Measurements from ENCODE around the gene TDRD10.

The TDRD10 gene

DNA sequence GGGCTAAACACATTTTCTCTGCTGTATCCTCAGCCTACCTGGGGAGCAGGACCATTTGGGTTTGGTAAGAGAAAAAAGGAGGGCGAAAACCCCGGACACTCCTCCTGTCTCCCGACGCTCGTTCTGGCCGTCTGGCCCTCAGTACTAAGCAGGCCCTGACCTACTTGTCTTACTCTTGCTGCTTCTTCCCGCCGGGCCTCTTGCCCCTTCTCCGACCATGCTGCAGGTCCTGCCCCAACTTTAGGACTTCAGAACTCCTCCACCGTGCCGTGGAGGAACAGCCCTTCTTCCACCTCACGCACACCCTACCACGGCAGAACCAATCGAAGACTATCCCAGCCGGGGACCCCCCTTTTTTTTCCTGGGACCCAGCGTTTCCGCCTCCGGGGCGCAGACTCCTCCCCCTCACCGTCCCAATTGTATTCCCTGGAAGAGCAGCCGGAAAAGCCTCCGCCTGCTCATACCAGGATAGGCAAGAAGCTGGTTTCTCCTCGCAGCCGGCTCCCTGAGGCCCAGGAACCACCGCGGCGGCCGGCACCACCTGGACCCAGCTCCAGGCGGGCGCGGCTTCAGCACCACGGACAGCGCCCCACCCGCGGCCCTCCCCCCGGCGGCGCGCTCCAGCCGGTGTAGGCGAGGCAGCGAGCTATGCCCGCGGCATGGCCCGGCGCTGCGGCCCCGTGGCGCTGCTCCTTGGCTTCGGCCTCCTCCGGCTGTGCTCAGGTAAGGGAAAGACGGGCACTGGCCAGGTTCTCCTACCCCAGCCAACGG is 65.6 kb downstream of the TDRD10 start, which contains the start of gene CHRNB2:
TSS of gene CHRNB2 (plus strand) at position 393 of the 771 bp plus-strand sequence. CDS start at position 660, 267 bp downstream.
- TF ChIP-seq GATA2 (IDR thresholded peaks at IDR 0.05; ENCODE audit: low read depth, low read length) (no peak), GATA3 (IDR thresholded peaks at IDR 0.05; ENCODE audit: low read depth, low read length) (no peak)

DNA sequence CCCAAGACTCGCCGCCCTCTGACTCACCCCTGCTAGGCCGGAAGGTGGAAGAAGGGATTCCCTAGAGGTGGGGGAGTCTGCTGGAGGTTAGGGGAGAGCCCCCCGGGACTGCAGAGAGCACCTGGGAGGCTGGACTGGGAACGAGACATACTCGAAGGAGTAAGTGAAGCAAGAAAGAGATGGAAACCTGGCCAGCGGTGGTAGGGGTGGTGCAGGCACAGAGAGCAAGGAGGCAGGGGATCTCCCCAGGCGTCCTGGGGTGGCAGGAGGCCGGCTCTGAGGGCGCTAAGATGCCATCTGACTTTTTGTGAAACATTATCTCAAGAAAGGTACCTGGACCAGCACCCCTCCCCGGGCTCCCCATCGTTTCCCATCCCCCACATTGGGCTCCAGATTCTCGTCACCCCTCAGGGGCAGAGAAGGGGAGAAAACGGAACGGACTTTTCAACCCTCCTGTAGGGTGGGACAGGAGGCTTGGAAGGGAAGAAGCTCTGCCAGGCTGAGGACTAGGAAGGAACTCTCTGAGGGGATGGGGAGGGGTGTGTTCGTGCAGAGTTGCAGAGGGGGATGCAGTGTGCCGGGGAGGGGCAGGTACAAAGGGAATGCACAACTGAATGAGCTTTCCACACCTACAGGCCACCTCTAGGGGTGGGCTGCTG is 66.3 kb downstream of the TDRD10 start:
- TF ChIP-seq GATA2 (IDR thresholded peaks at IDR 0.05; ENCODE audit: low read depth, low read length) (no peak), GATA3 (IDR thresholded peaks at IDR 0.05; ENCODE audit: low read depth, low read length) (no peak)

GRCh38 chr1:154571244-154571963 is 69.4 kb downstream of the TDRD10 start:
- TF ChIP-seq GATA3 (IDR thresholded peaks at IDR 0.05; ENCODE audit: low read depth, low read length), result no peak
- TF ChIP-seq GATA2 (IDR thresholded peaks at IDR 0.05; ENCODE audit: low read depth, low read length), result no peak

DNA sequence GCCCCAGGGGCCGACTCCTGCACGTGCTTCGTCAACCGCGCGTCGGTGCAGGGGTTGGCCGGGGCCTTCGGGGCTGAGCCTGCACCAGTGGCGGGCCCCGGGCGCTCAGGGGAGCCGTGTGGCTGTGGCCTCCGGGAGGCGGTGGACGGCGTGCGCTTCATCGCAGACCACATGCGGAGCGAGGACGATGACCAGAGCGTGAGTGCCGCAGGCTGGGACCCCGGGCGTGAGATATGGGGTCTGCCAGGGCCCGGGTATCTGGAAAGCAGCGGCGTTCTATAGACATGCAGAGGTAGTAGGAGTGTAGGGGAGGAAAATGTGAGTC is 69.9 kb downstream of the TDRD10 start:
- TF ChIP-seq GATA3 (IDR thresholded peaks at IDR 0.05; ENCODE audit: low read depth, low read length) (no peak), GATA2 (IDR thresholded peaks at IDR 0.05; ENCODE audit: low read depth, low read length) (no peak)

DNA sequence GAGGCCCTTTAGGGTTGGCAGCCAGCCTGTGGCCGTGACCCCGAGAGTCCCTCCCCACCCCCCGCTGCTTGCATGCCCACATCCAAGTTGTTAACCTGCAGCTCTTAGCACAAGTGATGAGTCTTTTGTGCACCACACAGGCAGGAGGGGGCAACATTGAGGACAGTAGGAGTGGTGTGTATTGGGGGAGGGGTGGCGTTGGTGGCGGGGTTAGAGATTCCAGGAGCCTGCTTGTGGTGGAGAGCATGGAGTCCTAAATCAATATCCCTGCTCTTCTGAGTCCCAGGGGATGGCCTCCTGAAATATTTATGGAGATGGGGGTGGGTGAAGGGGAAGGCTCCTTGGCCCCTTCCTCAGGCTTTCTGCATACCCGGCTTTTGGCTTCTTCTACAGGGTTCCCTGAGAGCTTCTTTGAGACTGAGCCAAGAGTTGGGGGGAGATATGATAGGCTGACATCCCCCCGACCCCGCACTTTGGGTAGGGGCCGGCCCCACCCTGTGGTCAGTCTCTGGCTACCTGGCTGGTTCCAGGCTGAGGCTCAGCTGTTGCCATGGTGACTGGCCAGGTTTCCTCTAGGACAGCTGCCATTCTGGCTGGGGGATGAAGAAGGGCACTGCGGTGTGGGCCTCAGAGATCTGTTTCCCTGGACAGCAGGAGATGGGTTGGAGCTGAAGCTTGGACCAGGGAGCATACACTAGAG is 70.6 kb downstream of the TDRD10 start:
- TF ChIP-seq GATA3 (IDR thresholded peaks at IDR 0.05; ENCODE audit: low read depth, low read length), result no peak
- TF ChIP-seq GATA2 (IDR thresholded peaks at IDR 0.05; ENCODE audit: low read depth, low read length), result no peak

GRCh38 chr1:154573168-154573510 is 71.1 kb downstream of the TDRD10 start:
- TF ChIP-seq GATA2 (IDR thresholded peaks at IDR 0.05; ENCODE audit: low read depth, low read length) (no peak), GATA3 (IDR thresholded peaks at IDR 0.05; ENCODE audit: low read depth, low read length) (no peak)

- TF ChIP-seq GATA2 (IDR thresholded peaks at IDR 0.05; ENCODE audit: low read depth, low read length) (no peak), GATA3 (IDR thresholded peaks at IDR 0.05; ENCODE audit: low read depth, low read length) (no peak)
These were observed 72.7 kb downstream of the TDRD10 start for GRCh38 chr1:154574716-154575115.

DNA sequence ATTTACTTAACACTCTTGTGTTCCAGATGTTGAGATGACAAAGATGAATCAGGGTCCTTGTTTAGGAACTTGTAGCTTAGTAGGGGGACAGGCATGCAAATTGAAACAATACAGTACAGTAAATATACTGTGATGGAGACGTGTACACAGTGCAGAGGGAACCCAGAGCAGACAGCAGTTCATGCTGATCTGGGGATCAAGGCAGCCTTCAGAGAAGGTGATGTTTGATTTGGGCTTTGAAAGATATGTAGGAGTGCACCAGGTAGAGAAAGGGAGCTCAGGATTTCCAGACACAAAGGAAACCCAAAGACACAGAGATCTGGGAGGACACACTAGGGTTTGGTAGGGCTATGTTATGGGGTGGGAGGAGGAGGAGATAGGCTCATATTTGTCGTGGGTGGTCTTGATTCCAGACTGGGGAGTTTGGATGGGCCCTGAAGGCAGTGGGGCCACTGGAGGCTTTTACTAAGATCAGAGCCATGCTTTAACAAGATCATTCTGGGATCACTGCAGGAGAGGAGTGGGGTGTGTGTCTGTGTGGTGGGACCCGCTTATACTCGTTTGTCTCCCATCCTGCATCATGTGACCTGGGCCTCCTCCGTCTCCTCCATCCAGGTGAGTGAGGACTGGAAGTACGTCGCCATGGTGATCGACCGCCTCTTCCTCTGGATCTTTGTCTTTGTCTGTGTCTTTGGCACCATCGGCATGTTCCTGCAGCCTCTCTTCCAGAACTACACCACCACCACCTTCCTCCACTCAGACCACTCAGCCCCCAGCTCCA is 73.3 kb downstream of the TDRD10 start:
- no peak for TF ChIP-seq GATA3 (IDR thresholded peaks at IDR 0.05; ENCODE audit: low read depth, low read length)
- TF ChIP-seq GATA2 (IDR thresholded peaks at IDR 0.05; ENCODE audit: low read depth, low read length), result no peak

DNA sequence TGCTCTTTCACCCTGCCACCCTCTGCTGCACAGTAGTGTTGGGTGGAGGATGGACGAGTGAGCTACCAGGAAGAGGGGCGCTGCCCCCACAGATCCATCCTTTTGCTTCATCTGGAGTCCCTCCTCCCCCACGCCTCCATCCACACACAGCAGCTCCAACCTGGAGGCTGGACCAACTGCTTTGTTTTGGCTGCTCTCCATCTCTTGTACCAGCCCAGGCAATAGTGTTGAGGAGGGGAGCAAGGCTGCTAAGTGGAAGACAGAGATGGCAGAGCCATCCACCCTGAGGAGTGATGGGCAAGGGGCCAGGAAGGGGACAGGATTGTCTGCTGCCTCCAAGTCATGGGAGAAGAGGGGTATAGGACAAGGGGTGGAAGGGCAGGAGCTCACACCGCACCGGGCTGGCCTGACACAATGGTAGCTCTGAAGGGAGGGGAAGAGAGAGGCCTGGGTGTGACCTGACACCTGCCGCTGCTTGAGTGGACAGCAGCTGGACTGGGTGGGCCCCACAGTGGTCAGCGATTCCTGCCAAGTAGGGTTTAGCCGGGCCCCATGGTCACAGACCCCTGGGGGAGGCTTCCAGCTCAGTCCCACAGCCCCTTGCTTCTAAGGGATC is 74.0 kb downstream of the TDRD10 start:
- TF ChIP-seq GATA2 (IDR thresholded peaks at IDR 0.05; ENCODE audit: low read depth, low read length), result no peak
- TF ChIP-seq GATA3 (IDR thresholded peaks at IDR 0.05; ENCODE audit: low read depth, low read length), result no peak

- TF ChIP-seq GATA2 (IDR thresholded peaks at IDR 0.05; ENCODE audit: low read depth, low read length), result no peak
- no peak for TF ChIP-seq GATA3 (IDR thresholded peaks at IDR 0.05; ENCODE audit: low read depth, low read length)
These were observed 75.5 kb downstream of the TDRD10 start for GRCh38 chr1:154577346-154578057.

- TF ChIP-seq GATA3 (IDR thresholded peaks at IDR 0.05; ENCODE audit: low read depth, low read length) (no peak), GATA2 (IDR thresholded peaks at IDR 0.05; ENCODE audit: low read depth, low read length) (no peak)
These were observed 76.0 kb downstream of the TDRD10 start for GRCh38 chr1:154578058-154578418.

GRCh38 chr1:154579374-154579773 is 77.4 kb downstream of the TDRD10 start:
- TF ChIP-seq GATA2 (IDR thresholded peaks at IDR 0.05; ENCODE audit: low read depth, low read length) (no peak), GATA3 (IDR thresholded peaks at IDR 0.05; ENCODE audit: low read depth, low read length) (no peak)

Data from SH-SY5Y (cell line).